Body of pancreas (tissue), 4 donors: ENCODE results near the gene SRPK2. TPM values are rescaled to one million over a fixed set of nuclear protein-coding genes. Genes with fewer than 3 reads are reported as not detected.

Source experiments
- ATAC-seq: fragments of 150-250 bp; one replicate; pipeline ENCODE4 v1.9.1; 2016
- DNase-seq, 4 donors: peaks; one replicate each; pipeline ENCODE4 v3.0.0-alpha.2; 2019
- H3K27ac ChIP-seq, 4 donors: fragments of 200-600 bp; sonication (generic); 1 replicate in 3 of 4; 2 replicates in 1 of 4; pipeline versions ENCODE4 v1.5.1 to v1.6.1; 2016 to 2019; ENCODE audit warnings: mild to moderate bottlenecking in 1 of 4, mixed read lengths in 1 of 4, moderate library complexity in 1 of 4
- H3K27me3 ChIP-seq, 2 donors: fragments of 200-600 bp; sonication (generic); one replicate each; pipeline ENCODE4 v1.6.0; 2016; ENCODE audit warnings: mild to moderate bottlenecking in 1 of 2
- H3K36me3 ChIP-seq, 2 donors: fragments of 200-600 bp; sonication (generic); replicated peaks in 1 of 2; 2 replicates each; pipeline ENCODE4 v1.5.1; 2016; ENCODE audit warnings: low read depth in 2 of 2; ENCODE audit not compliant: insufficient read depth in 1 of 2
- H3K4me1 ChIP-seq: fragments of 200-600 bp; sonication (generic); one replicate; pipeline ENCODE4 v1.6.0; 2016
- H3K4me3 ChIP-seq, 2 donors: fragments of 200-600 bp; sonication (generic); 1 replicate in 1 of 2; 2 replicates in 1 of 2; pipeline ENCODE4 v1.5.1; 2016 to 2019
- H3K9me3 ChIP-seq, 3 donors: fragments of 200-600 bp; sonication (generic); 1 replicate in 2 of 3; 2 replicates in 1 of 3; pipeline ENCODE4 v1.5.1; 2016
- POLR2A ChIP-seq, 3 donors: fragments of 450-650 bp; IDR thresholded peaks; one replicate each; pipeline ENCODE4 v1.6.1; 2016; ENCODE audit warnings: antibody characterized with exemption in 3 of 3, mild to moderate bottlenecking in 2 of 3
- WGBS, 2 donors: methylation state at CpG; one replicate each; pipeline ENCODE4 v1.1.5; 2017; 5-methylcytosine and 5-hydroxymethylcytosine counted together
- intact Hi-C: fragments of 100-400 bp; cut with DNase I; formaldehyde crosslinking; loops from one replicate; pipeline ENCODE4 v1.15.1; 2023
- total RNA-seq, 2 donors: library from RNA; depleted of rRNA; stranded (reverse); fragments of >200 nt; gene quantifications; one replicate each; pipeline ENCODE4 v1.1.0, GENCODE V29; 2016
- TF ChIP-seq, protein P1 (sequence below), 7 experiments: fragments of 450-650 bp in 4 of 7; fragments of 200-600 bp in 3 of 7; sonication (generic) in 3 of 7; IDR thresholded peaks; one replicate each; pipeline ENCODE4 v1.5.1; 2016 to 2019; ENCODE audit warnings: antibody characterized with exemption in 7 of 7

Gene SRPK2
- total RNA-seq, 2 donors from 2014 or later, result 23.4 to 31.1 TPM

GRCh38 chr7:105161366-105161765, 227.4 kb downstream of the SRPK2 start:
- Histone ChIP-seq H3K4me3 (no peak overlapping the region), H3K27me3 (no peaks in the 10 kb centered on the region), H3K36me3 (peaks cover 0 to 7% of the 10 kb centered on the region in 2 donors), H3K27ac (no peak overlapping the region), H3K4me1 (no peaks in the 10 kb centered on the region), H3K9me3 (no peaks in the 10 kb centered on the region)
- ATAC-seq (no peak), DNase-seq (no peak)
- WGBS, 2 donors, result 100% methylated on average over 1 of the region's 1 CpG
- TF ChIP-seq POLR2A (IDR thresholded peaks at IDR 0.05), result no peak
- TF ChIP-seq, protein P1, sequence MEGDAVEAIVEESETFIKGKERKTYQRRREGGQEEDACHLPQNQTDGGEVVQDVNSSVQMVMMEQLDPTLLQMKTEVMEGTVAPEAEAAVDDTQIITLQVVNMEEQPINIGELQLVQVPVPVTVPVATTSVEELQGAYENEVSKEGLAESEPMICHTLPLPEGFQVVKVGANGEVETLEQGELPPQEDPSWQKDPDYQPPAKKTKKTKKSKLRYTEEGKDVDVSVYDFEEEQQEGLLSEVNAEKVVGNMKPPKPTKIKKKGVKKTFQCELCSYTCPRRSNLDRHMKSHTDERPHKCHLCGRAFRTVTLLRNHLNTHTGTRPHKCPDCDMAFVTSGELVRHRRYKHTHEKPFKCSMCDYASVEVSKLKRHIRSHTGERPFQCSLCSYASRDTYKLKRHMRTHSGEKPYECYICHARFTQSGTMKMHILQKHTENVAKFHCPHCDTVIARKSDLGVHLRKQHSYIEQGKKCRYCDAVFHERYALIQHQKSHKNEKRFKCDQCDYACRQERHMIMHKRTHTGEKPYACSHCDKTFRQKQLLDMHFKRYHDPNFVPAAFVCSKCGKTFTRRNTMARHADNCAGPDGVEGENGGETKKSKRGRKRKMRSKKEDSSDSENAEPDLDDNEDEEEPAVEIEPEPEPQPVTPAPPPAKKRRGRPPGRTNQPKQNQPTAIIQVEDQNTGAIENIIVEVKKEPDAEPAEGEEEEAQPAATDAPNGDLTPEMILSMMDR (IDR thresholded peaks at IDR 0.05), result no peak
- intact Hi-C loops, result no loop called here

GRCh38 chr7:105157278-105157677, 231.4 kb downstream of the SRPK2 start:
- Histone ChIP-seq H3K27ac (no peak overlapping the region), H3K36me3 (peaks cover 0 to 3% of the 10 kb centered on the region in 2 donors), H3K4me1 (peaks cover 8% of the 10 kb centered on the region), H3K27me3 (no peaks in the 10 kb centered on the region), H3K9me3 (no peaks in the 10 kb centered on the region), H3K4me3 (no peak overlapping the region)
- no peak for ATAC-seq
- TF ChIP-seq POLR2A (IDR thresholded peaks at IDR 0.05), result no peak
- TF ChIP-seq, protein P1 (IDR thresholded peaks at IDR 0.05), result no peak
- no peak for DNase-seq
- intact Hi-C loops, result no loop called here
- WGBS, 2 donors, result 79 to 82% methylated on average over 3 of the region's 3 CpGs

DNA sequence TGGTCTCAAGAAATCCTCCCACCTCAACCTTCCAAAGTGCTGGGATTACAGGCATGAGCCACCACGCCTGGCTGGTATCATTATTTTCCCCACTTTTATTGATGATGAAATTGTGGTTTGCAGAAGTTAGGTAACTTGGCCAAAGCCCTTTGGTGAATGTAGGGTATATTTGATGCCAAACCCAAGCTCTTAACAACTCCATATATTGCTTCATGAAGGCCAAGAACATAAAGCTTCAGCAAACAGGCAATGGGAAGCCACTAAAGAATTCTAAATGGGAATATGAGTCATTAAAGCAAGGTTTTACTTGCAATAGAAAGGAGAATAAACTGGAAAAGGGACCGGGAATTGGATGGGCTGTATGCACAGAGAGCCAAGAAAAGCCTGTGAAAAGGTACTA, 232.0 kb downstream of the SRPK2 start:
- intact Hi-C loops, result no loop called here
- 93 to 95% methylated on average over 2 of the region's 2 CpGs for WGBS, 2 donors
- Histone ChIP-seq H3K4me3 (no peak overlapping the region), H3K27me3 (no peaks in the 10 kb centered on the region), H3K9me3 (no peaks in the 10 kb centered on the region), H3K4me1 (peaks cover 8% of the 10 kb centered on the region), H3K27ac (no peak overlapping the region), H3K36me3 (peaks cover 0 to 3% of the 10 kb centered on the region in 2 donors)
- ATAC-seq (no peak), DNase-seq (no peak)
- TF ChIP-seq POLR2A (IDR thresholded peaks at IDR 0.05), result no peak
- TF ChIP-seq, protein P1 (IDR thresholded peaks at IDR 0.05), result no peak

DNA sequence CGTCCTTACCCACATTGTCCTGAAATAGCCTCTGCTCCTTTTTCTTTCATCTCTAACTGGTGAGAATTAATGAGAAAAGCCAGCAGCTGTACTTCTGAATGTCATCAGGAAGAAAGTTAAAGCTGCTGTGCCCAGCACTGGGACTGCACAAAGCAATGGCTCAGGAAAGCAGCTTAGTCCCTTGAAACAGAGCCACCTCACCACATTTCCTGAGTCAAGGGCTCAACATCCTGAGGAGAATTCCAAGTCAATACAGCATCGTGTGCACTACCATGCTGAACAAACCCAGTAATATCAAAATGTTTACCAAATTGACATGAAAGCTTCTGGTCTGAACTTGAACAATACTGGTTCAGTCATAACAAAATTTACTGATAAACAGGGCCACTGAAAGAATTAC, 234.6 kb downstream of the SRPK2 start:
- 56% methylated on average over 2 of the region's 2 CpGs for WGBS, 2 donors
- Histone ChIP-seq H3K27me3 (no peaks in the 10 kb centered on the region), H3K4me1 (peaks cover 20% of the 10 kb centered on the region), H3K4me3 (no peak overlapping the region), H3K9me3 (no peaks in the 10 kb centered on the region), H3K36me3 (no peaks in the 10 kb centered on the region), H3K27ac (no peak overlapping the region)
- TF ChIP-seq, protein P1 (IDR thresholded peaks at IDR 0.05), result no peak
- no peak for TF ChIP-seq POLR2A (IDR thresholded peaks at IDR 0.05)
- no peak for ATAC-seq
- intact Hi-C loops, result no loop called here
- no peak for DNase-seq

DNA sequence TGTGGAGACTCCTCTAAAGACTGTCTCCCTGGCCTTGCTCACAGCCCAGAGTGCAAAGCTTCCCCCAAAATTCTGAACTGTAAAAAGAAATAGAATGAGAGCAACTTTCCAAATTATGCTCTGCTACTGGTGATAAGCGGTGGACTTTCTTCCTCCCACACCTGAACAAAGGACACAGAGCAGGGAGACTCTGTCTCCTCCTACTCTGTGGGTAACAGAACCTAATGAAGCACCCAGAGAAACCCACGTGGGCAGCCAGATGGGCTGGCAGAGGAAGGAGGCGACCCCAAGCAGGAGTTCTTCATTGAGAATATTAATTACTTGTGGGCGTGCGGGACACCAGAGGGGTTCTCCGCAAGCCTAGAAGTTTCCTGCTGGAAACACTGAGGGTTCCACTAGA, 235.2 kb downstream of the SRPK2 start:
- Histone ChIP-seq H3K27me3 (no peaks in the 10 kb centered on the region), H3K36me3 (no peaks in the 10 kb centered on the region), H3K4me1 (peaks cover 22% of the 10 kb centered on the region), H3K27ac (no peak overlapping the region), H3K9me3 (no peaks in the 10 kb centered on the region), H3K4me3 (no peak overlapping the region)
- intact Hi-C loops, result no loop called here
- ATAC-seq, result no peak
- DNase-seq, result no peak
- TF ChIP-seq POLR2A (IDR thresholded peaks at IDR 0.05), result no peak
- TF ChIP-seq, protein P1 (IDR thresholded peaks at IDR 0.05), result no peak
- WGBS, 2 donors, result 88 to 90% methylated on average over 6 of the region's 6 CpGs
